HG02852 (cell line): ENCODE data around the gene NAA15.
"Not testable (repeated sequence)": the region's sequence is repeated elsewhere in the genome, so short reads cannot be mapped to it uniquely, and the experiment has no call there.

Experiments used
- ATAC-seq: cut with Tn5 transposase; IDR thresholded peaks from one replicate; pipeline ENCODE4 v1.9.1; 2021; ENCODE audit warnings: mild to moderate bottlenecking, moderate library complexity; ENCODE audit not compliant: unreplicated experiment

Gene NAA15

DNA sequence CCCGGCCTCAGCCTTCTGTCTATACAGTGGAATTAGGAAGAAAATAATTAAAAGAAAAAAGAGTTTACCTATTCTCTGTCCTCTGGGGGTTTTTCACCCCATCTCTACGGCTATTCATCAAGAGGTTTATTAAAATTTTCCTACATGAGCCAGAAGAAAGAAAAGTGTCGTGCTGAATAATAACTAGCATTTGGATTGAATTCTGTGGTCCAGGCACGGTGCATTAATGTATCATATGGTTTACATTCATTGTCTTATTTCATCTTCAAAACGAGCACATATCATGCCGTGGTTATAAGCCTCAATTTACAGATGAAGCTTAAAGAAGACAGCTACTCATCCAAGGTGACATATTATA, 5.4 kb upstream of the NAA15 start:
- no peak for ATAC-seq

DNA sequence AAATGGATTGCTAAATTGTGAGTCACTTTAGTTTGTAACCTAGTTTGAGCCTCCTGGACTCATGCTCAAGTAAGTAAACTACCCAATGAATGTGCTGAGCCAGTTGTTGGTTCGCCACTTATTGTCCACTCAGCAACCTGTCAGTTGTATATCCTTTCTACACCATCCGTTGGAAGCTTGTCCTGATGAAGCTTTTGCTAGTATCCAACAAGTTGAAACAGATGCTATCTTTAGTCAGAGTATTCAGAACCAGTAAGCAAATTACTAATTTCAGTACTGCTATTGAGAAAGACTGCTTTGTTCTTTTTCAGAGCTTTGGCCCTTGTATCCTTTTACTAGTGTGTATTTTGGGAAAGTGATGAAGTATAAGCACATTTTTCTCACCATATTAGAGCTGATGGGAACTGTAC, 4.3 kb upstream of the NAA15 start:
- no peak for ATAC-seq

DNA sequence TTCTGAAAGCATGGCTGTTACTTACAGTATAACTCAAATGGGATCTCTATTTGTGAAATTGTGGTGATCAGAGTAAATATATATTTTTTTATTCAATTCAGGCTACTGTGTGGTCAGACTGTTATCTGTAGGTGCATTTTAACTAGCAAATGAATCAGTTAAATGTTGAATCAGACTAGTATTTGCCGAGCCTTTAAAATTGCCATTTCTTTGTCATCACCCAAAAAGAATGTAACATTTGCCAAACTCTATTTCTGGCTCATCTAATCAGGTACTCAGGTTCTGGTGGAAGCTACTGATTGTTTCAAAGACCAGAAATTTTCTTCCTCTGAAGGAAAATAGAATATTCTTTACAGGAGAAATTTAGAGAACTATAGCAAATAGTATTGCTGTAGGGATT, 1.8 kb upstream of the NAA15 start:
- no peak for ATAC-seq

DNA sequence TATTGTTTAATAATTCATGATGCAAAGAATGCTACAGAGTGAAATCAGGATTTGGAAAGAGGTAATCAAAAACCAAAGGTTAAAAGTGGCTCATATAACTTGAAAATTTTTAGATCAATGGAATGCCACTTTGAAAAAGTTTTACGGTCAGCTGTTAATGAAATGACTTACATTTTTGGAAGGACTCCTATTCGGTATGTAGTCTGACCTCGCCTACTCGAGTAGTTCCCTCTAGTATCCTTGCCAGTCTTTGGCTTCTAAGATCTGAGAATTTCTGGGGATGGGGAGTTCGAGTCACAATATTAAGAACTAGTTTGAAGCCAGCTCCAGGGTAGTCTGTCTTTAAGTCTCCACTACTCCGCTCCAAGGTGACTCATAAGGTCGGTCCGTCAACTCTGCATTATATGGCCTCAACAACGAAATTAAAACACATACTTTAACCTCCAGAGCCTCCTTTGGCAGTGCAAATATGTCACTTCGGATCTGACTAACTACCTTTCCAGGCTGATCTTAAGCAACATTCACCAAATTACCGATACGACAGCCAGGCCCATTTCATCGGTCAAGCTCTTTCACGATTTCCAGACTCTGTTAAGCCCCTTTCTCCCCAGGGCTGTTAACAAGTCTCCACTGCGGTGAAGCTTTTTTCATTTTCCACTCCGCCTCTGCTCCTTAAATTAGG, 733 bp upstream of the NAA15 start:
- ATAC-seq, result peak; percentile 8

DNA sequence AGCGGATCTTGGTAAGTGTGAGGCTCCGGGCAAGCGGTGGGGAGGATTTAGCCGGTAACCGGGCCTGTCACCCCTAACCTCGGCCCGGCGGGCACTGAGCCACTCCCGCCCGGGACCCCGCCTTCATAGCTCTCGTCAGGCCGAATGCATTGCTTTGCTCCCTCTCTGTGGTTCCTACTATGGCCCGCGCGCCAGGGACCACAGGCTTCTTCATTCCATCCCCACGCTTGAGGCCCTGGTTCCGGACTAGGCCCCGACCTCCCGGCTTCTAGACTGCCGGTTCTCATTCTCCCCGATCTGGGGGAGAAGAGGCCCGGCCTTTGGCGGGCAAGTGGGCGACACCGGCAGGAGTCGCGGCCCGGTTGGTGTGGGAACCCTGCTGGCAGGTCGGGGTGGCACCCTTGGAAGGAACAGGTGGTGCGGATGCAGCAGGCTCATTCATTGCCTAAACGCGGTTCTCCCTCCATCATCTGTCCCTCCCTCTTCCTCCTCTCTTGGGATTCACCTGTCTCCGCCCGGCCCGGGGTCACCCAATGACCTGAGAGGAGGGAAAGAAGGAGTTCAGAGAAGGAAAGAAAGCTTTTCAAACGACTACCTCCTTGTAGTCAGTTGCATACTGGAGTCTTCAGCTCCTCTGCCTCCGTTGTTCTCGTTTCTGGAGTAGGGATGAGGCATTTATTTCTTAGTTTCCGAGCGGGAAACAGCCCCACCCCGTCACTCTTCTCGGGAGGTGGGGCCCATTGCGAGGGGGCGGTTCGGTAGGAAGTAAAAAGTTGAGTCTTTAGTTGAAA, 711 bp downstream of the NAA15 start, which contains the start of gene NDUFC1:
TSS of gene NDUFC1 (minus strand) at position 657 of the 791 bp plus-strand sequence. CDS start 6,679 bp downstream, outside the sequence.
- ATAC-seq, result peak; percentile 35

DNA sequence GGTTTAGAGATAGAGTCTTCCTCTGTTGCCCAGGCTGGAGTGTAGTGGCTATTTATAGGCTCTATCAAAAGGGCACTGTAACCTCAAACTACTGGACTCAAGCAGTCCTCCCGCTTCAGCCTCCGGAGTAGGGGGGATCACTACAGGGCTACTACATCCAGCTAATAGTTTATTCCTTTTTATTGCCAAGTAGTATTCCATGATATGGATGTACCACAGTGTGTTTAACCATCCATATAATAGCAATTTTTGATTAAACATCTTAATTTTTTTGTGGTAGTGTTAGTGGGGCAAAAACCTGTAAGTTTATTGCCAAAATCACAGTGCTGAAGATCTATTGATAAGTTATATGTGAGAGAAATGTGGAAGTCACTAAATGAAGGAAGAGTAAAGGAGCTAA, 3.6 kb downstream of the NAA15 start:
- no peak for ATAC-seq

DNA sequence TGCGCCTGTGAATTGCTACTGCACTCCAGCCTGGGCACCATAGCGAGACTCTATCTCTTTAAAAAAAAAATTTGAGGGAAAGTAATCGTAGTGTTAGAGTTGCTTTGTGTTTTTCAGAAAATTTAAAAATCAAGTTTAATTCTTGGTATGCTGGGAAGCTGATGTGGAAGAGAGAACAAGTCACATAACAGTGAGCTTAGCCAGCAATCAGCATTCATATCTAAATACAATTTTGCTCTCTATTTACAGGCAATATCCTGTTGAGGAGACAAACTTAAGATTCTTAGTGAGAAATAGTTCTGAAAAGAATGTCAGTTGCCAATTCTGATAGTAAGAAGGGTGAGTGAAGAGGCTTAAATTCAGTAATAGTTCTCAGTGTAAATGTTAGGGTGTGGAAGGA, 10.6 kb downstream of the NAA15 start:
- ATAC-seq, result no peak

DNA sequence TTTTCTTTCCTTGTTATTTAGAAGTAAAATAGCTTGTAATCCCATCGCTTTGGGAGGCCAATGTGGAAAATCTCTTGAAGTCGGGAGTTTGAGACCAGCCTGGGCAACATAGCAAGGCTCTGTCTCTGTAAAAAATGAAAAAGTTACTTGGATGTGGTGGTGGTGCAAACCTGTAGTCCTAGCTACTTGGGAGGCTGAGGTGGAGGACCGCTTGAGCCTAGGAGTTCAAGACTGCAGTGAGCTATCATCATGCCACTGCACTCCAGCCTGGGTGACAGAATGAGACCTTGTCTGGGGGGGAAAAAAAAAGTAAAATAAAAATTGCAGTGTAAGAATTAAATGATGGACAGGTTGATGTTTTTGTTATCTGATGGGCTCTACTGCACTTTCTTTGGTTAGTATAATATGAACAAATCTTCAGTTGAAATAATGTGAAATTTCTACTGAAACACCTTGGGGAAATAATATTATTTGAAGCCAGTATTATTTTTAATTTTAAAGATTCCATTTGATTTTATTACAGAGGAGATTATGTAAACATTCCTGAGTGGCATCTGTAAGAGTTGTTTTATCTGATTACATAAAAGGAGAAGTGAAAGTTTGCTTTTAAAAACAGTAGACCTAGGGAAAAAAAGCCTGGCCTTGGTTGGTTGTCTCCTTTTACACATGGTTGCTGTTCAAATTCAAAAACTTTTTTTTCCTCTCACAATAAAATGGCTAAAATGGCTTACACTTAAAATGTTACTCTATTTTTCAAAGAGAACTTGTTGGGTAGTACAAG, 11.4 kb downstream of the NAA15 start:
- ATAC-seq, result no peak

DNA sequence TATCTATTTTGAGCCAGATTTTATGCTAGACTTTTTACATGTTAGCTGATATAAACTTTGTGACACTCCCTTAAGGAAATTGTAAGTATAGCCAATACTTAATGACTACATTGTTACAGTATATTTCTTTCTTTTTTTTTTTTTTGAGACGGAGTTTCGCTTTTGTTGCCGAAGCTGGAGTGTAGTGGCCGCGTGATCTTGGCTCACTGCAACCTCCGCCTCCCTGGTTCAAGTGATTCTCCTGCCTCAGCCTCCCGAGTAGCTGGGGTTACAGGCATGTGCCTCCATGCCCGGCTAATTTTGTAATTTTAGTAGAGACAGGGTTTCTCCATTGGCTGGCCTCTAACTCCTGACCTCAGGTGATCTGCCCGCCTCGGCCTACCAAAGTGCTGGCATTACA, 12.1 kb downstream of the NAA15 start:
- ATAC-seq, result not testable (repeated sequence)

DNA sequence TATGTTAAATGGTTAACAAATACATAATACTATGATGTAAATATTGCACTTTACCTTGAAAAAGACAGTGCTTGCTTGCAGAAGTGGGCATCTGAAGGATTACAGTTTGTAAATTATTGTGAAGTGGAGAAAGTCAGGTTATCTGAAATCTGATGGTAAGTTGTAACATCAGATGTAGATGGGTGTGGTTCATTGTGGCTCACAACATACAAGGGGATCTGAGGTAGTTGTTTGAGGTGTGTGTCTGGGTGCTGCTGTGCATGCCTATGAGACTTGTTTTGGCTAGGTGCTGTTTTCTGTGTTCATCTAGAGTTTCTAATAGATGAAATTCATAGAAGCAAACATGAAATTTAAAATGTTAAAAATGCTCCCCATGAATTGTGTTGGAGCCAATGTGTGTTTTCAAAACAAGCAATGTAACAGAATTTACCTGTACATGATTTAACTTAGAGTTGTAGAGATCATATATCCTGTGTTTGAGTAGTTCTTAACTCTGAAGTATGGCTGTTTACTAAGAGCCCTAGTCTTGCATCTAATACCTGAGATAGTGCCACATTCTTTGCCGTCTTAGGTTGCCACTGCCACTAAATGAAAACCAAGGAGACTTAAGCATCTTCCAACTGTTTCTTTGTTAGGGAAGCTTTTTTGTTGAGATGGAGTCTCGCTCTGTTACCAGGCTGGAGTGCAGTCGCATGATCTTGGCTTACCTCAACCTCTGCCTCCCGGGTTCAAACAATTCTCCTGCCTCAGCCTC, 12.9 kb downstream of the NAA15 start:
- no peak for ATAC-seq

DNA sequence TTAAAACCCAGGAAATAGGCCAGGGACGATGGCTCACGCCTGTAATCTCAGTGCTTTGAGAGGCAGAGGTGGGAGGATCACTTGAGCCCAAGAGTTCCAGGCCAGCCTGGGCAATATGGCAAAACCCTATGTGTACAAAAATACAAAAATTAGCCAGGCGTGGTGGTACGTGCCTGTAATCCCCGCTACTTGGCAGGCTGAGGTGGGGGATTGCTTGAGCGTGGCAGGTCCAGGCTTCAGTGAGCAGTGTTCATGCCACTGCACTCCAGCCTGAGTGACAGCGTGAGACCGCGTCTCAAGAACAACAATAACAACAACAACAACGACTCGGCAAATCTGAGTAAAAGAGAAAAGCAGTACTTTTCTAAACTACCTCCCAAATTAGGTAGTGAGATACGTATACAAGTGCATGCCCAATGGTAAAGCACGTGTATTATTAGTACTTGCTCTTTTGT, 13.9 kb downstream of the NAA15 start:
- ATAC-seq, result peak; percentile 64

DNA sequence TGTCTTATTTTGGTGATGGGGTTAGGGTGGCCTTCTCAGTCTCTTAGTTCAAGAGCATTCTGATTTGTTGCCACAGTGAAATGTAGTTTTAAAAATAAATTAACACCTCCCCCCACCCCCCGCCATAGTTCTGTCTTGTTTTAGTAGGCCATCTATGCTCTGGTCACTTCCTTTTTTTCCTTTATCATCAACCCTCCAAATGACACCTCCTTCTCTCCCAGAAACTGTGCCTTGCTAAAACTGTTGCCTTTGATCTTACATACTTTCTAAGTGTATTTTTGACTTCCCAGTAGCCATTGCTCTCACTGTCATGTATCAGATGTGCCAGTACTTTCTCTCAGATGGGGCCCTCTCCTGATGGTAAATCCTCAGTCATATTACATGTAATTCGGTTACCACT, 15.4 kb downstream of the NAA15 start:
- no peak for ATAC-seq

DNA sequence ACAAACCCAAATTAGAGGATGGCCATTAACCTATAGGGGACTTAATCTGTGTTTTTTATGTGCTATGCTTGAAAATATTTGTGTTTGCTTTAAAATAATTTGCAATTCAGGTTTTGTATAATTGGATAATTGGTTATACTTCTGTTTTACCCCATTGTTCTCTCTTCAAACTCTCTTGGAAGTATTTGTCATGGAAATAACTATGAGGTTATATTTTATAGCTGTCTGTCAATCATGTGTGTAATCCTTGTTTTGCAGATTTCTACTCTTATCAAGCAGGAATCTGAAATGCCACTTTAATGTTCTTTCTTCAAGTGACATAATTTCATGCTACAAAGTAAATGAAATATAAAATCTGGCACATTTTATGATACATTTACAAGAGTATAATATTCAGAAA, 16.3 kb downstream of the NAA15 start:
- no peak for ATAC-seq

DNA sequence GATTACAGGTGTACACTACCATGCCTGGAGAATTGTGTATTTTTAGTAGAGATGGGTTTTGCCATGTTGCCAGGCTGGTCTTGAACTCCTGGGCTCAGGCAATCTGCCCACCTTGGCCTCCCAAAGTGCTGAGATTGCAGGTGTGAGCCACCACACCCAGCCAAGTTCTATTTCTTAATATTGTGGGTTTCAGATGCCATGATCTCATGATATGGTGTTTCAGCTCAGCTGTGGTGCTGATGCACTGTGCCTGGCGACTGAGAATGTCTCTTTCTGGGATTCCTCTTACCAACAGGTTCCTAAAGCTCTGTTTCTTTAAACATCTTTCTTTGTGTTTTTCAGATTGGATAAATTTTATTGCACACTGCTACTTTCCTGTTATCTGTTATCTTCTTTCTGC, 18.3 kb downstream of the NAA15 start:
- ATAC-seq, result no peak

DNA sequence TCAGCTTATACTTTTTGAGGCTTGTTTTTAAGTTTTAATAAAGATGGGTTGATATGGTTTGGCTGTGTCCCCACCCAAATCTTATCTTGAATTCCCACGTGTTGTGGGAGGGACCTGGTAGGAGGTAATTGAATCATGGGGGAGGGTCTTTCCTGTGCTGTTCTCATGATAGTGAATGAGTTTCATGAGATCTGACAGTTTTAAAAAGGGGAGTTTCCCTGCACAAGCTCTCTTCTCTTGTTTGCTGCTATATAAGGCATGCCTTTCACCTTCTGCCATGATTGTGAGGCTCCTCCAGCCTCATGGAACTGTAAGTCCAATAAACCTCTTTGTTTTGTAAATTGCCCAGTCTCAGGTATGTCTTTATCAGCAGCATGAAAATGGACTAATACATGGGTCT, 20.8 kb downstream of the NAA15 start:
- not testable (repeated sequence) for ATAC-seq

DNA sequence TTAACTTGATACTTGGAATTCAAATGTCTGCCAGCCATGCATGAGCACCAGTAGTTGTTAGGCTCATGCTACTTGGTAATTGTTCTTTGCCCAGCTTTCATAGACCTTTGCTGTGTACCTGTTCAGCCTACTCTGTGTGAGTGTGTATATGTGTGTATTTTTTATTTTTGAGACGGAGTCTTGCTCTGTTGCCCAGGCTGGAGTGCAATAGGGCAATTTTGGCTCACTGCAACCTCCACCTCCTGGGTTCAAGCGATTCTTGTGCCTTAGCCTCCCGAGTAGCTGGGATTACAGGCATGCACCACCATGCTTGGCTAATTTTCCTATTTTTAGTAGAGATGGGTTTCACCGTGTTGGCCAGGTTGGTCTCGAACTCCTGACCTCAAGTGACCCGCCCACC, 21.2 kb downstream of the NAA15 start:
- not testable (repeated sequence) for ATAC-seq

DNA sequence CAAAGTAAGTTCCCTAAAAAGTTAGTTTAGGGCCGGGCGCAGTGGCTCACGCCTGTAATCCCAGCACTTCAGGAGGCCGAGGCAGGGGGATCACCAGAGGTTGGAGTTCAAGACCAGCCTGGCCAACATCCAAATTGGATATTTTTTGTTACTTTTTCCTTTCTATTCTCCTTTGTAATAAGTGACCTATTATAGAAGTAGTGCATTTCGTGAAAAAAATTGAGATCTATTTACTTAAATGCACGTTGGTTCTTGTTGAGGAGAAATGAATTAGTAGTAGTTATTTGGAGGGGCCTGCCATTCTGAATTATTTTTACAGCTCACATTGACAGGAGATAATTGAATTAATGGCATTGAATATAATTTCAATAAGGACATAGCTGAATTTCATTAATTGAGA, 23.3 kb downstream of the NAA15 start:
- ATAC-seq, result no peak

DNA sequence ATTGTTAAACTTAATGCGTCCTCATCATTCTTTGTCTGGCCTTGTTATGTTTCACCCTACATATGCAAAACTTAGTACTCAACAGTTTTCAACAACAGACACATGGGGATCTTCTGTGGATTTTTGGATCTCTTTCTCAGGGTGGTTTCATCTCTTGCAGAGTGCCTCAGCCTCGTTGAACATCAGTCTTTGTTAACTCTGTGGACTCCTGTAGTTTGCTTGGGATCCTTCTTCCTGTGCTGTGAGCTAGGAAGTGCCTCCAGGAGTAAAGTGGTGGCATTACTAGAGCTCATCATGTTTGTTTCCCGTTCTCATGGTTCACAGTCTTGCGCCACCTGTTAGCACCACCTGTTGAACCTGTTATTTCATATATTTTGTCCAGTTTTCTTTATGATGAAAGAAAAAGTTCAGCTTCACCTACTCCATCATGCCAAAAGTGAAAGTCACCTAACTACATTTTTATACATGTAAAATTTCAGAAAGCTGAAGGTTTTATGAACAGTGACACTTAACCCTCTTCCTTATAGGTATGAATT, 28.4 kb downstream of the NAA15 start:
- no peak for ATAC-seq

DNA sequence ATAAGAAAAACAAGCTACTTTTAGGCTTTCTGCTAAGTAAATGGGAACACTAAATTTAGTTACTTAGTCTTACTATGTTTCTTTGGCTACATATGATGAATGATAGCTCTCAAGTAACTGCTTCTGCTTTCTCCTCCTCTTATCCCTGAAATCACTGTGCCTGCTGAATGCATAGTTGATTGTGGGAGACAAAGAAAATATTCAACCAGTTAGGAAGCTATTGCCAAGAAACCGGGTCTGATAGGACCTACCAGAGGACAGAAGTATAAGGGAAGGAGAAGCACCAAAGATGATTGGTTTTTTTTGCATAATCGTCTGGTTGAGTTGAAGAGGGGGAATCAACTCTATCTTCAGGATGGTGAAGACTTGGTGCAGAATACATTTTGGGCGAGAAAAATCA, 29.0 kb downstream of the NAA15 start:
- no peak for ATAC-seq

DNA sequence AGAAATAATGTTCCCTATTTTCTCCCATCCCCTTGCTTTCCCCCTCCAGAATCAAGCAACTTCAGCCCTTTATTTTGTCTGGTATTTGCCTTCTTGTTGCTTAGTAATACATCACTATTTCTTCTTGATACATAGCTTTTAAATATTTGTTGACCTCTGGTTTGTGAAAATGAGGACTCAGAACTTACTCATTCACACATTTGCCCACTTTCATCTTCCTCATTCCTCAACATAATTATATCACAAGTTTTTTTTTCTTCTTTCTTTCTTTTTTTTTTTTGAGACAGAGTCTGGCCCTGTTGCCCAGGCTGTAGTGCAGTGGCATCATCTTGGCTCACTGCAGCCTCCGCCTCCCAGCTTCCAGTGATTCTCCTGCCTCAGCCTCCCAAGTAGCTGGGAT, 29.9 kb downstream of the NAA15 start:
- no peak for ATAC-seq

DNA sequence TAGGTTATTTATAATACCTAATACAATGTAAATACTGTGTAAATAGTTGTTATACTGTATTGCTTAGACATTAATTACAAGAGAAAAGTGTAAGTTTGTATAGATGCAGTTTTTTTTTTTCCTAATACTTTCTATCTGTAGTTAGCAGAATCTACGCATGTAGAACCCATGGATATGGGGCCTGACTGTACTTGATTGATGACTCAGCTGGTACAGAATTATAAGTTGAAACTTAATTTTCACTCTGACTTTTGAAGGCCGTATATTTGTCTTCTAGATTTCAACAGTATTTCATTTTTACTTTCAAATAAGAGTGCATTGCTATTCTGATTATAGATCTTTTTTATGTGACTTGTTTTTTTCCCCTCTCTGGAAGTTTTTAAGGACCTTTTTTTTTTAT, 31.7 kb downstream of the NAA15 start:
- no peak for ATAC-seq
